WTC11 (cell line): ENCODE measurements around the gene ZNF300. TPM values are rescaled to one million over a fixed set of nuclear protein-coding genes. Genes with fewer than 3 reads are reported as not detected.
"Not testable (repeated sequence)": the region's sequence is repeated elsewhere in the genome, so short reads cannot be mapped to it uniquely, and the experiment has no call there.

Experiments used
- ATAC-seq: fragments of 200-7000 bp; cut with Tn5 transposase; 2 replicates; pipeline ENCODE4 v1.10.0; 2021; ENCODE audit warnings: mild to moderate bottlenecking, moderate library complexity
- CTCF ChIA-PET: fragments of 300-600 bp; sonication (Branson Sonifier 250); formaldehyde crosslinking; loops from one replicate; lab custom pipeline; 2021; ENCODE audit warnings: antibody characterized with exemption; lab: Charles Lee
- POLR2A ChIA-PET: fragments of 350-600 bp; sonication (Branson Sonifier 250); formaldehyde crosslinking; loops from one replicate; lab custom pipeline; 2021; ENCODE audit warnings: antibody characterized with exemption; lab: Charles Lee
- DNase-seq: peaks from one replicate; pipeline ENCODE4 v3.0.0; 2021; ENCODE audit warnings: low spot score
- H3K27ac Mint-ChIP-seq: 2 replicates; pipeline ENCODE4 v1.8.0; 2021; ENCODE audit warnings: mixed read lengths
- H3K27me3 Mint-ChIP-seq: 2 replicates; pipeline ENCODE4 v1.8.0; 2021; ENCODE audit warnings: low read depth, mild to moderate bottlenecking, moderate library complexity, mixed read lengths
- H3K36me3 Mint-ChIP-seq: 2 replicates; pipeline ENCODE4 v1.8.0; 2021; ENCODE audit warnings: mixed read lengths
- H3K4me1 Mint-ChIP-seq: 2 replicates; pipeline ENCODE4 v1.8.0; 2022; ENCODE audit warnings: mixed read lengths
- H3K4me3 Mint-ChIP-seq: 2 replicates; pipeline ENCODE4 v1.8.0; 2021; ENCODE audit warnings: mild to moderate bottlenecking, moderate library complexity, mixed read lengths
- H3K9me3 Mint-ChIP-seq: 2 replicates; pipeline ENCODE4 v1.8.0; 2021; ENCODE audit warnings: mixed read lengths
- CDX4 ChIP-seq: fragments of 250-450 bp; sonication (Bioruptor Pico); IDR thresholded peaks from 2 replicates; pipeline ENCODE4 v1.9.0; 2021; ENCODE audit warnings: moderate library complexity, mild to moderate bottlenecking, inconsistent platforms, borderline replicate concordance
- ELF4 ChIP-seq: sonication (generic); formaldehyde crosslinking; IDR thresholded peaks from 2 replicates; pipeline ENCODE4 v1.8.1; 2022; ENCODE audit warnings: low read depth, mild to moderate bottlenecking, moderate library complexity, missing genetic modification reagents
- ERG ChIP-seq: fragments of 250-450 bp; sonication (Bioruptor Pico); IDR thresholded peaks from 2 replicates; pipeline ENCODE4 v1.8.0; 2021; ENCODE audit warnings: mild to moderate bottlenecking
- ETV6 ChIP-seq: sonication (generic); formaldehyde crosslinking; IDR thresholded peaks from 2 replicates; pipeline ENCODE4 v1.8.1; 2022; ENCODE audit warnings: mild to moderate bottlenecking, missing genetic modification reagents
- FOXK1 ChIP-seq: sonication (generic); formaldehyde crosslinking; IDR thresholded peaks from 2 replicates; pipeline ENCODE4 v1.8.0; 2022; ENCODE audit warnings: mild to moderate bottlenecking, moderate library complexity, missing genetic modification reagents
- GTF2I ChIP-seq: fragments of 250-450 bp; sonication (Bioruptor Pico); conservative IDR thresholded peaks from 2 replicates; pipeline ENCODE4 v1.4.0; 2021; ENCODE audit warnings: mild to moderate bottlenecking
- HMGA2 ChIP-seq: fragments of 250-450 bp; sonication (Bioruptor Pico); IDR thresholded peaks from 2 replicates; pipeline ENCODE4 v1.4.0; 2021; ENCODE audit warnings: mild to moderate bottlenecking, moderate library complexity
- JUN ChIP-seq: sonication (generic); formaldehyde crosslinking; IDR thresholded peaks from 2 replicates; pipeline ENCODE4 v1.8.0; 2023; ENCODE audit warnings: mild to moderate bottlenecking, missing genetic modification reagents
- NR1H2 ChIP-seq: sonication (generic); formaldehyde crosslinking; IDR thresholded peaks from 2 replicates; pipeline ENCODE4 v1.9.0; 2021; ENCODE audit warnings: mild to moderate bottlenecking, moderate library complexity, missing genetic modification reagents
- ZNF671 ChIP-seq: fragments of 250-450 bp; sonication (Bioruptor Pico); IDR thresholded peaks from 2 replicates; pipeline ENCODE4 v1.8.0; 2021; ENCODE audit warnings: mild to moderate bottlenecking
- total RNA-seq: library from RNA; stranded (reverse); gene quantifications from 3 replicates; pipeline ENCODE4 v1.2.3, GENCODE V29; 2021
- TF ChIP-seq, protein P1 (sequence below): sonication (generic); formaldehyde crosslinking; conservative IDR thresholded peaks from 2 replicates; pipeline ENCODE4 v1.8.1; 2023; ENCODE audit warnings: mild to moderate bottlenecking, low read depth, missing genetic modification reagents, moderate library complexity
- TF ChIP-seq, protein P2 (sequence below): sonication (generic); formaldehyde crosslinking; IDR thresholded peaks from 2 replicates; pipeline ENCODE4 v1.8.0; 2022; ENCODE audit warnings: mild to moderate bottlenecking, missing genetic modification reagents
- TF ChIP-seq, protein P3 (sequence below): fragments of 250-450 bp; sonication (Bioruptor Pico); IDR thresholded peaks from 2 replicates; pipeline ENCODE4 v1.9.0; 2021; ENCODE audit warnings: mild to moderate bottlenecking, borderline replicate concordance

The ZNF300 gene
- total RNA-seq, 1 experiment from 2014 or later: 17.9 TPM

DNA sequence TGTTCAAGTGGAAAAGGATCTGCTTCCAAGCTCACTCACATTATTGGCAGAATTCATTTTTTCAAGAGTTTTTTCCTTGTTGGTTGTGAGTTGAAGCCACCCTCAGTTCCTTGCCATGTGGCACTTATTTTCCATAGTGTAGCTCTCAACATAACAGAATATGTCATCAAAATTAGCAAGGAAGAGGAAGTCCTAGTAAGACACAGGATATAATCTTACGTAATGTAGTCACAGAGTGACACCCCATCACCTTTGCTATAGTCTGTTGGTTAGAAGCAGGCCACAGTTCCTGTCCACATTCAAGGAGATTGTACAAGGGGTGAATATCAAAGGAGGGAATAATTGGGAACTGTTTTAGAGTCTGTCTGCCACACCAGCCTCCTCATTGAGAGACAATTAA, 42.7 kb downstream of the ZNF300 start:
- CTCF ChIA-PET: no interaction called here
- no peak for DNase-seq
- Mint-ChIP-seq H3K4me1 (no peaks in the 10 kb centered on the region), H3K27me3 (peaks cover 25% of the 10 kb centered on the region), H3K27ac (no peak overlapping the region), H3K4me3 (no peak overlapping the region), H3K9me3 (peaks cover 64% of the 10 kb centered on the region), H3K36me3 (peaks cover 10% of the 10 kb centered on the region)
- no peak for TF ChIP-seq ELF4 (CRISPR knock-in tag)
- TF ChIP-seq ETV6: no peak
- TF ChIP-seq, protein P1, sequence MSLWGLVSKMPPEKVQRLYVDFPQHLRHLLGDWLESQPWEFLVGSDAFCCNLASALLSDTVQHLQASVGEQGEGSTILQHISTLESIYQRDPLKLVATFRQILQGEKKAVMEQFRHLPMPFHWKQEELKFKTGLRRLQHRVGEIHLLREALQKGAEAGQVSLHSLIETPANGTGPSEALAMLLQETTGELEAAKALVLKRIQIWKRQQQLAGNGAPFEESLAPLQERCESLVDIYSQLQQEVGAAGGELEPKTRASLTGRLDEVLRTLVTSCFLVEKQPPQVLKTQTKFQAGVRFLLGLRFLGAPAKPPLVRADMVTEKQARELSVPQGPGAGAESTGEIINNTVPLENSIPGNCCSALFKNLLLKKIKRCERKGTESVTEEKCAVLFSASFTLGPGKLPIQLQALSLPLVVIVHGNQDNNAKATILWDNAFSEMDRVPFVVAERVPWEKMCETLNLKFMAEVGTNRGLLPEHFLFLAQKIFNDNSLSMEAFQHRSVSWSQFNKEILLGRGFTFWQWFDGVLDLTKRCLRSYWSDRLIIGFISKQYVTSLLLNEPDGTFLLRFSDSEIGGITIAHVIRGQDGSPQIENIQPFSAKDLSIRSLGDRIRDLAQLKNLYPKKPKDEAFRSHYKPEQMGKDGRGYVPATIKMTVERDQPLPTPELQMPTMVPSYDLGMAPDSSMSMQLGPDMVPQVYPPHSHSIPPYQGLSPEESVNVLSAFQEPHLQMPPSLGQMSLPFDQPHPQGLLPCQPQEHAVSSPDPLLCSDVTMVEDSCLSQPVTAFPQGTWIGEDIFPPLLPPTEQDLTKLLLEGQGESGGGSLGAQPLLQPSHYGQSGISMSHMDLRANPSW: no peak
- no peak for TF ChIP-seq JUN (CRISPR knock-in tag)
- no peak for TF ChIP-seq FOXK1 (CRISPR knock-in tag)
- TF ChIP-seq, protein P2, sequence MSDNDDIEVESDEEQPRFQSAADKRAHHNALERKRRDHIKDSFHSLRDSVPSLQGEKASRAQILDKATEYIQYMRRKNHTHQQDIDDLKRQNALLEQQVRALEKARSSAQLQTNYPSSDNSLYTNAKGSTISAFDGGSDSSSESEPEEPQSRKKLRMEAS (CRISPR knock-in tag): no peak
- no peak for TF ChIP-seq ERG (CRISPR knock-in tag)
- no peak for TF ChIP-seq NR1H2 (CRISPR knock-in tag)
- TF ChIP-seq ZNF671: no peak
- TF ChIP-seq CDX4 (CRISPR knock-in tag): no peak
- POLR2A ChIA-PET: no interaction called here
- no peak for ATAC-seq

- CTCF ChIA-PET: no interaction called here
- POLR2A ChIA-PET: no interaction called here
- Mint-ChIP-seq H3K27me3 (peaks cover 21% of the 10 kb centered on the region), H3K36me3 (peaks cover 5% of the 10 kb centered on the region; the same call in 1 of the 2 replicates), H3K4me1 (no peaks in the 10 kb centered on the region), H3K4me3 (no peak overlapping the region), H3K27ac (no peak overlapping the region), H3K9me3 (peaks cover 52% of the 10 kb centered on the region)
- no peak for TF ChIP-seq GTF2I (CRISPR knock-in tag)
- TF ChIP-seq, protein P3, sequence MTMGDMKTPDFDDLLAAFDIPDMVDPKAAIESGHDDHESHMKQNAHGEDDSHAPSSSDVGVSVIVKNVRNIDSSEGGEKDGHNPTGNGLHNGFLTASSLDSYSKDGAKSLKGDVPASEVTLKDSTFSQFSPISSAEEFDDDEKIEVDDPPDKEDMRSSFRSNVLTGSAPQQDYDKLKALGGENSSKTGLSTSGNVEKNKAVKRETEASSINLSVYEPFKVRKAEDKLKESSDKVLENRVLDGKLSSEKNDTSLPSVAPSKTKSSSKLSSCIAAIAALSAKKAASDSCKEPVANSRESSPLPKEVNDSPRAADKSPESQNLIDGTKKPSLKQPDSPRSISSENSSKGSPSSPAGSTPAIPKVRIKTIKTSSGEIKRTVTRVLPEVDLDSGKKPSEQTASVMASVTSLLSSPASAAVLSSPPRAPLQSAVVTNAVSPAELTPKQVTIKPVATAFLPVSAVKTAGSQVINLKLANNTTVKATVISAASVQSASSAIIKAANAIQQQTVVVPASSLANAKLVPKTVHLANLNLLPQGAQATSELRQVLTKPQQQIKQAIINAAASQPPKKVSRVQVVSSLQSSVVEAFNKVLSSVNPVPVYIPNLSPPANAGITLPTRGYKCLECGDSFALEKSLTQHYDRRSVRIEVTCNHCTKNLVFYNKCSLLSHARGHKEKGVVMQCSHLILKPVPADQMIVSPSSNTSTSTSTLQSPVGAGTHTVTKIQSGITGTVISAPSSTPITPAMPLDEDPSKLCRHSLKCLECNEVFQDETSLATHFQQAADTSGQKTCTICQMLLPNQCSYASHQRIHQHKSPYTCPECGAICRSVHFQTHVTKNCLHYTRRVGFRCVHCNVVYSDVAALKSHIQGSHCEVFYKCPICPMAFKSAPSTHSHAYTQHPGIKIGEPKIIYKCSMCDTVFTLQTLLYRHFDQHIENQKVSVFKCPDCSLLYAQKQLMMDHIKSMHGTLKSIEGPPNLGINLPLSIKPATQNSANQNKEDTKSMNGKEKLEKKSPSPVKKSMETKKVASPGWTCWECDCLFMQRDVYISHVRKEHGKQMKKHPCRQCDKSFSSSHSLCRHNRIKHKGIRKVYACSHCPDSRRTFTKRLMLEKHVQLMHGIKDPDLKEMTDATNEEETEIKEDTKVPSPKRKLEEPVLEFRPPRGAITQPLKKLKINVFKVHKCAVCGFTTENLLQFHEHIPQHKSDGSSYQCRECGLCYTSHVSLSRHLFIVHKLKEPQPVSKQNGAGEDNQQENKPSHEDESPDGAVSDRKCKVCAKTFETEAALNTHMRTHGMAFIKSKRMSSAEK (CRISPR knock-in tag): no peak
- DNase-seq (no peak), ATAC-seq (no peak)
These were observed 44.4 kb downstream of the ZNF300 start for GRCh38 chr5:150860246-150860821.

DNA sequence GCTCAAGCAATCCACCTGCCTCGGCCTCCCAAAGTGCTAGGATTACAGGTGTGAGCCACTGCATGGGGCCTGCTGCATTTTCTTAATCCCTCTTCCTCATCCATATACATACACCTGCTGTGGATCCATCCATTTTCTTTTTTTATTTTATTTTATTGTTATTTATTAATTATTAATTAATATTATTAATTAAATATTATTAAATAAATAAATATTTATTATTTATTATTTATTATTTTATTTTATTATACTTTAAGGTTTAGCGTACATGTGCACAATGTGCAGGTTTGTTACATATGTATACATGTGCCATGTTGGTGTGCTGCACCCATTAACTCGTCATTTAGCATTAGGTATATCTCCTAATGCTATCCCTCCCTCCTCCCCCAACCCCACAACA, 48.1 kb downstream of the ZNF300 start:
- H3K27ac Mint-ChIP-seq, DNase-seq, H3K4me3 Mint-ChIP-seq, CTCF ChIA-PET, H3K36me3 Mint-ChIP-seq, H3K4me1 Mint-ChIP-seq, H3K27me3 Mint-ChIP-seq, POLR2A ChIA-PET, ATAC-seq: not testable (repeated sequence)
- peak; percentile 100 for TF ChIP-seq HMGA2 (CRISPR knock-in tag)
- H3K9me3 Mint-ChIP-seq: peaks cover 26% of the 10 kb centered on the region
